Right lobe of liver (tissue), 4 donors: ENCODE results near the gene CXCL13.

ENCODE experiments used
- CTCF ChIP-seq, 4 donors: fragments of 200-600 bp in 3 of 4; fragments of 450-650 bp in 1 of 4; IDR thresholded peaks; one replicate each; pipeline versions ENCODE4 v1.5.1 to v1.8.0; 2016 to 2022; ENCODE audit warnings: antibody characterized with exemption in 4 of 4, mild to moderate bottlenecking in 2 of 4
- POLR2A ChIP-seq: fragments of 450-650 bp; IDR thresholded peaks from one replicate; pipeline ENCODE4 v1.6.1; 2017; ENCODE audit warnings: antibody characterized with exemption, mild to moderate bottlenecking
- donor health status: DM: no; HTN: no; CAD: no.
- donor health status: DM: no; HTN: no; CAD: no.
- donor health status: DM: no; HTN: yes; CAD: no.

GRCh38 chr4:77582156-77582555 is 23.5 kb upstream of the CXCL13 start:
- TF ChIP-seq CTCF (IDR thresholded peaks at IDR 0.05) = no peak
- no peak for TF ChIP-seq POLR2A
